HCT116 (cell line): ENCODE measurements around the gene BRSK1. TPM values are rescaled to one million over a fixed set of nuclear protein-coding genes. Genes with fewer than 3 reads are reported as not detected.

Experiments
- ATAC-seq: fragments of 200-7000 bp; cut with Tn5 transposase; 2 replicates; pipeline ENCODE4 v1.9.1; 2020; ENCODE audit warnings: mild to moderate bottlenecking, moderate library complexity
- BruUV-seq: library from RNA; stranded (reverse); fragments of 400-500 nt; replicated peaks from 2 replicates; lab custom pipeline; 2021; lab: Mats Ljungman, UMichigan
- CTCF ChIA-PET: fragments of 300-600 bp; sonication (Branson Sonifier 250); formaldehyde crosslinking; loops from one replicate; lab custom pipeline; 2021; ENCODE audit warnings: antibody characterized with exemption; lab: Charles Lee
- POLR2A ChIA-PET: fragments of 300-600, 350-600 bp; sonication (Branson Sonifier 250); formaldehyde crosslinking; loops from one replicate; lab custom pipeline; 2021; ENCODE audit warnings: antibody characterized with exemption; lab: Charles Lee
- RAD21 ChIA-PET, 2 experiments: fragments of 300-600 bp; sonication (Branson Sonifier 250); formaldehyde crosslinking; loops; one replicate each; lab custom pipeline; 2023; ENCODE audit warnings: low total read pairs in 2 of 2; ENCODE audit not compliant: uncharacterized antibody in 2 of 2, unreplicated experiment in 2 of 2, low non-redundant PET in 1 of 2; lab: Charles Lee
- DNase-seq: peaks from one replicate; pipeline ENCODE4 v3.0.0-alpha.2; 2010; ENCODE audit warnings: low read depth, low spot score
- H2AFZ ChIP-seq: fragments of 200-600 bp; shearing (Covaris generic), sonication (generic); 2 replicates; pipeline ENCODE4 v1.6.1; 2017; ENCODE audit warnings: low read depth, mixed run types, mixed read lengths, antibody characterized with exemption, low read length; ENCODE audit not compliant: poor library complexity, severe bottlenecking
- H3K27ac ChIP-seq: 2 replicates; pipeline ENCODE4 v1.5.1; 2012; ENCODE audit warnings: low read depth, low read length
- H3K27me3 ChIP-seq: fragments of 200-600 bp; sonication (generic); 2 replicates; pipeline ENCODE4 v1.6.1; 2016; ENCODE audit warnings: mixed run types, low read length, mixed read lengths; ENCODE audit not compliant: insufficient read depth
- H3K36me3 ChIP-seq, 2 experiments: fragments of 200-500 bp in 1 of 2; fragments of 200-600 bp in 1 of 2; sonication (Bioruptor generic) in 1 of 2; sonication (generic) in 1 of 2; 2 replicates each; pipeline versions ENCODE4 v1.5.1 to v1.6.1; 2014 to 2016; ENCODE audit warnings: low read length in 2 of 2, inconsistent platforms in 1 of 2, mixed read lengths in 1 of 2, mixed run types in 1 of 2; ENCODE audit not compliant: insufficient read depth in 2 of 2, control insufficient read depth in 1 of 2
- H3K4me1 ChIP-seq, 2 experiments: fragments of 200-600 bp in 1 of 2; sonication (generic) in 1 of 2; 2 replicates each; pipeline versions ENCODE4 v1.5.1 to v1.6.1; 2012 to 2017; ENCODE audit warnings: low read length in 2 of 2, inconsistent platforms in 1 of 2, mild to moderate bottlenecking in 1 of 2, mixed read lengths in 1 of 2, mixed run types in 1 of 2, moderate library complexity in 1 of 2; ENCODE audit not compliant: insufficient read depth in 2 of 2, control insufficient read depth in 1 of 2
- H3K4me2 ChIP-seq: fragments of 200-600 bp; sonication (generic); 2 replicates; pipeline ENCODE4 v1.6.1; 2017; ENCODE audit warnings: mixed run types, low read length, mixed read lengths
- H3K4me3 ChIP-seq, 2 experiments: fragments of 200-600 bp in 1 of 2; sonication (generic) in 1 of 2; replicated peaks in 1 of 2; 2 replicates each; pipeline ENCODE4 v1.5.1; 2011 to 2016; ENCODE audit warnings: low read length in 2 of 2, control low read depth in 1 of 2, low read depth in 1 of 2, mild to moderate bottlenecking in 1 of 2, mixed read lengths in 1 of 2, mixed run types in 1 of 2
- H3K79me2 ChIP-seq: fragments of 200-600 bp; sonication (generic); 2 replicates; pipeline ENCODE4 v1.6.1; 2017; ENCODE audit warnings: mild to moderate bottlenecking, mixed run types, low read length, moderate library complexity, mixed read lengths; ENCODE audit not compliant: insufficient read depth
- H3K9ac ChIP-seq: fragments of 200-600 bp; sonication (generic); 2 replicates; pipeline ENCODE4 v1.6.1; 2016; ENCODE audit warnings: low read length, mixed read lengths
- H3K9me2 ChIP-seq: fragments of 200-600 bp; sonication (generic), shearing (Covaris generic); 2 replicates; pipeline ENCODE4 v1.6.1; 2017; ENCODE audit warnings: mixed run types, mild to moderate bottlenecking, moderate library complexity; ENCODE audit not compliant: insufficient read depth
- H3K9me3 ChIP-seq, 2 experiments: fragments of 200-500 bp in 1 of 2; fragments of 200-600 bp in 1 of 2; sonication (Bioruptor generic) in 1 of 2; sonication (generic) in 1 of 2; 2 replicates each; pipeline ENCODE4 v1.6.1; 2014 to 2017; ENCODE audit warnings: low read length in 2 of 2, mixed read lengths in 2 of 2, inconsistent platforms in 1 of 2, low read depth in 1 of 2, mild to moderate bottlenecking in 1 of 2, mixed run types in 1 of 2, moderate library complexity in 1 of 2; ENCODE audit not compliant: control insufficient read depth in 1 of 2, insufficient read depth in 1 of 2
- H4K20me1 ChIP-seq: fragments of 200-600 bp; sonication (generic), shearing (Covaris generic); 2 replicates; pipeline ENCODE4 v1.6.1; 2017; ENCODE audit warnings: mixed run types, mild to moderate bottlenecking, moderate library complexity; ENCODE audit not compliant: insufficient read depth
- CBX3 ChIP-seq: IDR thresholded peaks from 2 replicates; pipeline ENCODE4 v1.6.1; 2012; ENCODE audit warnings: low read depth
- CEBPB ChIP-seq: IDR thresholded peaks from 2 replicates; pipeline ENCODE4 v1.6.1; 2012; ENCODE audit warnings: low read depth
- EGR1 ChIP-seq: IDR thresholded peaks from 2 replicates; pipeline ENCODE4 v1.6.1; 2012; ENCODE audit warnings: low read depth
- ELF1 ChIP-seq: IDR thresholded peaks from 2 replicates; pipeline ENCODE4 v1.6.1; 2012; ENCODE audit warnings: low read depth, borderline replicate concordance
- EZH2 ChIP-seq: fragments of 200-600 bp; sonication (generic); IDR thresholded peaks from 2 replicates; pipeline ENCODE4 v1.6.1; 2017; ENCODE audit warnings: antibody characterized with exemption, mixed run types
- EZH2phosphoT487 ChIP-seq: fragments of 200-600 bp; IDR thresholded peaks from 2 replicates; pipeline ENCODE4 v1.6.1; 2018; ENCODE audit warnings: antibody characterized with exemption, borderline replicate concordance
- FOSL1 ChIP-seq: IDR thresholded peaks from 2 replicates; pipeline ENCODE4 v1.6.1; 2012; ENCODE audit warnings: low read depth
- JUND ChIP-seq: IDR thresholded peaks from 2 replicates; pipeline ENCODE4 v1.6.1; 2012
- POLR2A ChIP-seq: IDR thresholded peaks from 2 replicates; pipeline ENCODE4 v1.7.0; 2011; ENCODE audit warnings: borderline replicate concordance; ENCODE audit not compliant: insufficient read depth, insufficient read length; ENCODE audit errors: extremely low read depth
- POLR2AphosphoS5 ChIP-seq: IDR thresholded peaks from 2 replicates; pipeline ENCODE4 v1.6.1; 2011; ENCODE audit warnings: mild to moderate bottlenecking, low read depth, low read length, moderate library complexity
- SIN3A ChIP-seq: IDR thresholded peaks from 2 replicates; pipeline ENCODE4 v1.6.1; 2012; ENCODE audit warnings: low read depth
- SRF ChIP-seq: IDR thresholded peaks from 2 replicates; pipeline ENCODE4 v1.6.1; 2012; ENCODE audit warnings: low read depth
- TCF7L2 ChIP-seq: IDR thresholded peaks from 2 replicates; pipeline ENCODE4 v1.7.0; 2011; ENCODE audit warnings: borderline replicate concordance, inconsistent platforms; ENCODE audit not compliant: insufficient read depth, insufficient read length; ENCODE audit errors: extremely low read depth
- intact Hi-C: fragments of 100-400 bp; cut with micrococcal nuclease; formaldehyde crosslinking; loops from 2 replicates; pipeline ENCODE4 v1.10.0; 2022
- total RNA-seq: library from RNA; stranded (reverse); gene quantifications from one replicate; pipeline ENCODE4 v1.2.1, GENCODE V29; 2021; ENCODE audit not compliant: unreplicated experiment
- TF ChIP-seq, protein P1 (sequence below): IDR thresholded peaks from 2 replicates; pipeline ENCODE4 v1.6.1; 2012
- TF ChIP-seq, protein P2 (sequence below): IDR thresholded peaks from 2 replicates; pipeline ENCODE4 v1.6.1; 2012; ENCODE audit warnings: low read depth

The BRSK1 gene
- total RNA-seq, 1 experiment from 2014 or later: 33.3 TPM

DNA sequence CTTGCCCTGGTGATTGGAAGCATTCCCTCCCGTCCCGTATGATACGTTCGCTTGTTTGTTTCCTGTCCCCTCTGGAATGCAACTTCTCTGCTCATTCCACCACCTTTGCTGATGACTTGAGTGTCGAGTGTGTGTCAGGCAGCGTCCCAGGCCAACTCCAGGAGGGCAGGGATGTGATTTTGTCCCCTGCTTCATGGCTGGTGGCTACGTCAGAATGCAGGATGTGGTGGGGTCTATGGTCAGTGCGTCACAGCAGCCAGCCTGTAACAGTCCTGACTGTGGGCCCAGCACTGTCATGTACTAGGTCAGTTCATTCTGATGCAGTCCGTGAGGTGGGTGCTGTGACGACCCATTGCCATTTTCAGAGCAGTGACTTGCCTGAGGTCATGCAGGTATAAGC is 16.2 kb downstream of the BRSK1 start:
- H3K4me1 ChIP-seq: peaks cover 0 to 7% of the 10 kb centered on the region in 2 experiments; a peak in 1 of 4 replicates
- POLR2A ChIA-PET: no interaction called here
- H3K79me2 ChIP-seq: no peaks in the 10 kb centered on the region
- H3K27ac ChIP-seq: no peak overlapping the region
- H4K20me1 ChIP-seq: no peaks in the 10 kb centered on the region
- ATAC-seq: no peak
- no peak overlapping the region for H2AFZ ChIP-seq
- H3K36me3 ChIP-seq: peaks cover 8 to 16% of the 10 kb centered on the region in 2 experiments; a peak in 2 of 4 replicates
- TF ChIP-seq EZH2phosphoT487: no peak
- TF ChIP-seq CBX3: no peak
- TF ChIP-seq SIN3A: no peak
- TF ChIP-seq FOSL1: no peak
- TF ChIP-seq, protein P1, sequence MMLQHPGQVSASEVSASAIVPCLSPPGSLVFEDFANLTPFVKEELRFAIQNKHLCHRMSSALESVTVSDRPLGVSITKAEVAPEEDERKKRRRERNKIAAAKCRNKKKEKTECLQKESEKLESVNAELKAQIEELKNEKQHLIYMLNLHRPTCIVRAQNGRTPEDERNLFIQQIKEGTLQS: no peak
- TF ChIP-seq, protein P2, sequence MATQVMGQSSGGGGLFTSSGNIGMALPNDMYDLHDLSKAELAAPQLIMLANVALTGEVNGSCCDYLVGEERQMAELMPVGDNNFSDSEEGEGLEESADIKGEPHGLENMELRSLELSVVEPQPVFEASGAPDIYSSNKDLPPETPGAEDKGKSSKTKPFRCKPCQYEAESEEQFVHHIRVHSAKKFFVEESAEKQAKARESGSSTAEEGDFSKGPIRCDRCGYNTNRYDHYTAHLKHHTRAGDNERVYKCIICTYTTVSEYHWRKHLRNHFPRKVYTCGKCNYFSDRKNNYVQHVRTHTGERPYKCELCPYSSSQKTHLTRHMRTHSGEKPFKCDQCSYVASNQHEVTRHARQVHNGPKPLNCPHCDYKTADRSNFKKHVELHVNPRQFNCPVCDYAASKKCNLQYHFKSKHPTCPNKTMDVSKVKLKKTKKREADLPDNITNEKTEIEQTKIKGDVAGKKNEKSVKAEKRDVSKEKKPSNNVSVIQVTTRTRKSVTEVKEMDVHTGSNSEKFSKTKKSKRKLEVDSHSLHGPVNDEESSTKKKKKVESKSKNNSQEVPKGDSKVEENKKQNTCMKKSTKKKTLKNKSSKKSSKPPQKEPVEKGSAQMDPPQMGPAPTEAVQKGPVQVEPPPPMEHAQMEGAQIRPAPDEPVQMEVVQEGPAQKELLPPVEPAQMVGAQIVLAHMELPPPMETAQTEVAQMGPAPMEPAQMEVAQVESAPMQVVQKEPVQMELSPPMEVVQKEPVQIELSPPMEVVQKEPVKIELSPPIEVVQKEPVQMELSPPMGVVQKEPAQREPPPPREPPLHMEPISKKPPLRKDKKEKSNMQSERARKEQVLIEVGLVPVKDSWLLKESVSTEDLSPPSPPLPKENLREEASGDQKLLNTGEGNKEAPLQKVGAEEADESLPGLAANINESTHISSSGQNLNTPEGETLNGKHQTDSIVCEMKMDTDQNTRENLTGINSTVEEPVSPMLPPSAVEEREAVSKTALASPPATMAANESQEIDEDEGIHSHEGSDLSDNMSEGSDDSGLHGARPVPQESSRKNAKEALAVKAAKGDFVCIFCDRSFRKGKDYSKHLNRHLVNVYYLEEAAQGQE: no peak
- TF ChIP-seq CEBPB: no peak
- no peak for TF ChIP-seq TCF7L2
- no peak for TF ChIP-seq EZH2
- no peak for TF ChIP-seq POLR2AphosphoS5
- no peak for TF ChIP-seq JUND
- no peak for TF ChIP-seq EGR1
- no peak for TF ChIP-seq ELF1
- TF ChIP-seq SRF: no peak
- TF ChIP-seq POLR2A: no peak
- intact Hi-C loops: loop anchor here (5.0 kb wide), 1 partner anchor 82 kb away; the partner anchor contains the start of gene TMEM238
- H3K27me3 ChIP-seq: no peaks in the 10 kb centered on the region
- no peaks in the 10 kb centered on the region for H3K9me2 ChIP-seq
- CTCF ChIA-PET: interaction anchor here (0.9 to 1.8 kb wide), 2 partner anchors 8 to 154 kb away, joined by 3 to 15 read pairs; no protein-coding TSS in a partner anchor
- H3K9ac ChIP-seq: no peak overlapping the region
- no peak overlapping the region for H3K4me3 ChIP-seq
- no peak for DNase-seq
- no peaks in the 10 kb centered on the region for H3K9me3 ChIP-seq
- no peak overlapping the region for H3K4me2 ChIP-seq
- RAD21 ChIA-PET: no interaction called here
- BruUV-seq: no TSS peak
